T-helper 2 cell (primary cell): ENCODE data around the gene ARHGAP26.

Experiments used
- DNase-seq, 5 experiments: peaks; one replicate each; pipeline versions ENCODE4 v3.0.0 to v3.0.0-alpha.2; 2012 to 2022

The ARHGAP26 gene

DNA sequence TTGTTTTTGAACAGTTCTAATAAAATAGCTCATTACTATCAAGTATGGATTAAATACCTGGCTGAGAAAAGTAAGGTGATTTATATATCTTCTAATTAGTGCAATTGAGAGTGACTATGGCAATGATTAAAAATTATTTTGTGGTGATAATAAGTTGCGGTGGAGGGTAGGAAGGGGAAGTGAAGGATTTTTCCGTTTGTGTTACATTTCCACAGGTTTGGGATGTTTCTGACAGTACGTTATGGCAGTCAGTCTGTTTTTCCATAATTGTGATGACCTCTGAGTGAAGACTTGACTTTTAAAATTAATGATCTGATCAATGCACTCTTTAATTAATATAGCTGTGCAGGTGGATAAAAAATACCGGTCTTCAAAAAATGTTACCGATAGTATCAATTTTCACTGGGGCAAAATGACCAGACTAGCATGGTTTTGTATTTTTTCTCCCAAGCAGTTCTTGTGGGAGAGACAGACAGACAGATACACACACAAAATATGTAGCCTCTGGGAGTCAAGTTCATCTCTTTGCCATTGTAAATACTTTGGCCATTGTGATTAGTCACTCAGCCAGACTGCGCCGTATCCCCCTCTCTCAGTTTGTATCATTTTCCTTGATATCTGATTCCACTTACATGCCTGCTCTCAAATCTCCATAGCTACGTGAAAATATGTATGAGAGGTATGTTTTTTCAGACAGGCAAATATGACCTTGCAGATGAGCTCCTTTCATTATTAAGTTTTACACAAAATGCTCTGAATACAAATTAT lies 60.2 kb downstream of the ARHGAP26 start:
- no peak for DNase-seq

DNA sequence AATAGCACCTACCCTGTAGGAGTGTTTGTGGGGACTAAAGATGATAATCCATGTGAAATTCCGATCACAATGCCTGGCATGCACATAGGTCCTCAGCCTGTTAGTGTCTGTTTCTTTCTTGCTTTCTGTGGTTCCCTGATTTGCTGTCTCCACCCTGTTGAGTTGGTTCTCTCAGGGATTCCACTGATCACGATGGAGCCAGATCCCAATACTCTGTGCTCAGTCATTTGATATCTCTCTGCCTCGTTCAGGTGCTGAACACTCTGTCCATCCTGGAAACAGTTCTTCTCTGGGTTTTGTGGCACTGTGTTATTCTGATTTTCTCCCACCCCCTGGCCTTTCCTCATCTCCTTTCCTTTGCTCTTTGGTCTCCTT lies 60.8 kb downstream of the ARHGAP26 start:
- no peak for DNase-seq

DNA sequence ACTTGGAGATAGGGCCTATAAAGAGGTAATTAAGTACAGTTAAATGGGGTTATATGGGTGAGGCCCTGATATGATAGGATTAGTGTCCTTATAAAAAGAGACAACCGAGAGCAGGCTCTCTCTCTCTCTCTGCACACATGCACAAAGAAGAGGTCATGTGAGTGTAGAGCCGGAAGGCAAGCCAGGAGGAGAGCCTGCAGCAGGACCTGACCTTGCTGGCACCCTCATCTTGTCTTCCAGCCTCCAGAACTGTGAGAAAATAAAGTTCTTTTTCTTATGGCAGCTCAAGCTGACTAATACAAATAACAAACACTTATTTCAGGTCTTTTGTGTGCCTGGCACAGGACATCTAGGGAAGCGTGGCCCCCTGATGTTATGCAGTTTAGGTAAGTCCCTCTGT lies 62.1 kb downstream of the ARHGAP26 start:
- DNase-seq = no peak

- no peak for DNase-seq
These were observed 63.6 kb downstream of the ARHGAP26 start for GRCh38 chr5:142833517-142834449.

GRCh38 chr5:142834504-142834903 lies 64.3 kb downstream of the ARHGAP26 start:
- no peak for DNase-seq

GRCh38 chr5:142835540-142835939 lies 65.4 kb downstream of the ARHGAP26 start:
- no peak for DNase-seq

GRCh38 chr5:142836048-142836447 lies 65.9 kb downstream of the ARHGAP26 start:
- DNase-seq = no peak

- DNase-seq = no peak
These were observed 67.0 kb downstream of the ARHGAP26 start for GRCh38 chr5:142837081-142837725.

GRCh38 chr5:142838845-142839244 lies 68.7 kb downstream of the ARHGAP26 start:
- DNase-seq = no peak

DNA sequence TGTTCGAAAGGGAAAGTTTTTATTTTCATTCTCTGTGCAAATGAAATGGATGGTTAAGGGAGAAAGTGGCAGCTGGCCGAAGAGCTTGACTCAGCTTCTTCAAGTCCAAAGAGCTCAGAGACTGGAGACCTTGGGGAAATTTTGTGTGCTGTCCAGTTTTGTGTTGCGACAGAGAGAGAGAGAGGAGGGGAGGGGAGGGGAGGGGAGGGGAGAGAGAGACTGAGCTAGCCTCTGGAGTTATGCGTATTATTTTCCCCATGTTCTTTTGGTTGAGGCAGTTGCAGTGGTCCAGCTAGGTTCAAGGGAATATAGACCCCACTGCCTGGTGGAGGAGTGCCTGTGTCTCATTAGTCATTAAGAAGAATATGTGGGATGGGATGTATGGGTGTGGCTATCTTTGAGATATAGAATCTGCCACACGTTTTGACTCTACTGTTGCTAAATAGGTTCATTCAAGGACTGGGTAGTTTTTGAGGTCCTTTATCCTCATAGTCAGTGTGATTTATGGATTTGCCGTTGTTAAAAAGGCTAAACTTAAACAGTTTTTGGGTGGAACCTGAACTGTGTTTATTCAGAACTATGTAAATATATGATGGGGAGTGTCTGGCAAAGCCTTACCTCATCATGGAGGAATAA lies 69.7 kb downstream of the ARHGAP26 start:
- DNase-seq = no peak

DNA sequence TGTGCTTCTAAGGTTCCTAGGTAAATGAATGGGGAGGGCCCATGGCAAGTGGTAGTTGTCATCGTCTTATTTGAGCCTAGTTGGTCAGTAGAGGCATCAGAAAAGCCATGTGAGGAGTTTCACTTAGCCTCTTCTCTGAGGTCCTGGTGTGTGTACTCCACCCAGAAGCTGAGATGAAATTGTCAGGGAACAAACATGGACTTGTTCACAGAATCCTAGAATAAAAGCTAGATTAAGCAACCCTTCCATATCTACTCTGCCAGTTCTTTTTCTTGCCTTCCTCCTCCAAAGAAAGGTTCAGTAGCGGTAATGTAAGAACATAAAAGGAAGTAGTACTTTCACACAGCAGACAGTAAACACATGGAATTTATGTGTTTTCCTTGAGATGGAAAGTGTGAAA lies 70.4 kb downstream of the ARHGAP26 start:
- DNase-seq = no peak

- DNase-seq = no peak
These were observed 71.5 kb downstream of the ARHGAP26 start for GRCh38 chr5:142841511-142842265.

- peak in 1 of 5 experiments; percentile 13 for DNase-seq
These were observed 73.1 kb downstream of the ARHGAP26 start for GRCh38 chr5:142842994-142843905.

GRCh38 chr5:142844866-142845265 lies 74.7 kb downstream of the ARHGAP26 start:
- DNase-seq = no peak

- peak in 1 of 5 experiments; percentile 33 for DNase-seq
These were observed 75.3 kb downstream of the ARHGAP26 start for GRCh38 chr5:142845402-142845921.

GRCh38 chr5:142845954-142846398 lies 75.8 kb downstream of the ARHGAP26 start:
- DNase-seq = no peak

DNA sequence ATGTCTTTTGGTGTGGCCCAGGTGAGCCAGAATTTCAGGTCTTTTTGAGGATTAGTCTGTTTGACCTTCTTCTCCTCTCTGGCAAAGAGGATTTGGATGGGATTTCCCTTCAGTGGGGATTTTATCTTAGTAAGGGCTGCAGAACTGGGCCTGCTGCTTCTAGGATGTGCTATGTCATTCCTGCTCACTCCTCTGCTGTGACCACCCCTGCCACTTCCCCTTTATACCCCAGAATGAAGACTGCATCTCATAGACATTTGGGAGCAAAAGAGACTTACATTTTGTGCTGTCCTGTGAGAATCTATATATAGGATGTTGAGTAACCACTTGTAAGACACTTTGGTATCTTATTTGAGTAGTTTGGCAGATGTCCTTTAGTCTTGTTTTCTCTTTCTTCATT lies 76.2 kb downstream of the ARHGAP26 start:
- DNase-seq = no peak

GRCh38 chr5:142847898-142848790 lies 78.0 kb downstream of the ARHGAP26 start:
- no peak for DNase-seq

- DNase-seq = no peak
These were observed 79.3 kb downstream of the ARHGAP26 start for GRCh38 chr5:142849466-142849865.
